Vagina (tissue), 2 donors: ENCODE results near the gene CPNE8. TPM values are rescaled to one million over a fixed set of nuclear protein-coding genes. Genes with fewer than 3 reads are reported as not detected.

Experiments
- DNase-seq, 2 donors: peaks; one replicate each; pipeline ENCODE4 v3.0.0-alpha.2; 2017; ENCODE audit errors: extremely low spot score in 2 of 2
- H3K27ac ChIP-seq: fragments of 200-600 bp; sonication (generic); one replicate; pipeline ENCODE4 v1.5.1; 2019
- H3K27me3 ChIP-seq: fragments of 200-600 bp; sonication (generic); one replicate; pipeline ENCODE4 v1.5.1; 2019
- H3K36me3 ChIP-seq, 2 donors: fragments of 200-600 bp; sonication (generic); one replicate each; pipeline ENCODE4 v1.5.1; 2017 to 2019
- H3K4me1 ChIP-seq: fragments of 200-600 bp; sonication (generic); one replicate; pipeline ENCODE4 v1.5.1; 2019
- H3K4me3 ChIP-seq, 2 donors: fragments of 200-600 bp; sonication (generic); 1 replicate in 1 of 2; 2 replicates in 1 of 2; pipeline ENCODE4 v1.5.1; 2016 to 2019
- H3K9me3 ChIP-seq: fragments of 200-600 bp; sonication (generic); one replicate; pipeline ENCODE4 v1.5.1; 2019
- POLR2A ChIP-seq, 2 donors: fragments of 450-650 bp; IDR thresholded peaks; one replicate each; pipeline ENCODE4 v1.6.1; 2017; ENCODE audit warnings: antibody characterized with exemption in 2 of 2, mild to moderate bottlenecking in 2 of 2, moderate library complexity in 2 of 2
- POLR2AphosphoS5 ChIP-seq, 2 donors: sonication (generic); formaldehyde crosslinking; IDR thresholded peaks; one replicate each; pipeline ENCODE4 v1.9.0; 2017; ENCODE audit warnings: antibody characterized with exemption in 2 of 2, mild to moderate bottlenecking in 2 of 2, low read depth in 1 of 2; ENCODE audit not compliant: insufficient read depth in 1 of 2
- intact Hi-C: fragments of 100-400 bp; cut with DNase I; formaldehyde crosslinking; loops from one replicate; pipeline ENCODE4 v1.15.1; 2023
- total RNA-seq: library from RNA; depleted of rRNA; stranded (reverse); fragments of >200 nt; gene quantifications from one replicate; pipeline ENCODE4 v1.2.3, GENCODE V29; 2016
- TF ChIP-seq, protein P1 (sequence below), 3 experiments: fragments of 450-650 bp in 2 of 3; fragments of 200-600 bp in 1 of 3; sonication (generic) in 1 of 3; IDR thresholded peaks; one replicate each; pipeline ENCODE4 v1.5.1; 2017 to 2019; ENCODE audit warnings: antibody characterized with exemption in 3 of 3, mild to moderate bottlenecking in 2 of 3, moderate library complexity in 2 of 3

CPNE8 gene
- total RNA-seq, 1 donor from 2014 or later, result 15.0 TPM

DNA sequence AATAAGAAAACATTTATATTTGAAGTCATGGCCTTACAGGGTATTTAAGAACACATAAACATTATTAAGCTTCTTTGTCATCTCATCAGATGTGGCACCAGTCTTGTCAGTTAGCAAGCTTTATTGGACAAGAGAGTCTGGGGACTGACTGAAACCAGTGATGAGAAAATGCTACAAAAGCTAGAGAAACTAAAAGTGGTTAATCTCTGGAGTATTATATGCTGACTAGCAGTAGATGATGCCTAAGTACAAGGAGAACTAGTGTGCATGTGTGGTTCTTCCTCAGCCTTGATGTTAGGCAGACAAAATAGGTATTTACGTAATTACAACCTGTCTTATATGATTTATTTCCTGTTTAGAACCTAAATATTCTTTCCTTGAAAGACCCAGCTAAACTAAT is 176.5 kb downstream of the CPNE8 start:
- Histone ChIP-seq H3K4me3 (no peak overlapping the region), H3K27me3 (no peaks in the 10 kb centered on the region), H3K4me1 (no peaks in the 10 kb centered on the region), H3K27ac (no peak overlapping the region), H3K36me3 (no peaks in the 10 kb centered on the region), H3K9me3 (no peaks in the 10 kb centered on the region)
- TF ChIP-seq POLR2A (IDR thresholded peaks at IDR 0.05) (no peak), POLR2AphosphoS5 (IDR thresholded peaks at IDR 0.05; ENCODE audit: insufficient read depth in 1 of 2, low read depth in 1 of 2) (no peak)
- TF ChIP-seq, protein P1, sequence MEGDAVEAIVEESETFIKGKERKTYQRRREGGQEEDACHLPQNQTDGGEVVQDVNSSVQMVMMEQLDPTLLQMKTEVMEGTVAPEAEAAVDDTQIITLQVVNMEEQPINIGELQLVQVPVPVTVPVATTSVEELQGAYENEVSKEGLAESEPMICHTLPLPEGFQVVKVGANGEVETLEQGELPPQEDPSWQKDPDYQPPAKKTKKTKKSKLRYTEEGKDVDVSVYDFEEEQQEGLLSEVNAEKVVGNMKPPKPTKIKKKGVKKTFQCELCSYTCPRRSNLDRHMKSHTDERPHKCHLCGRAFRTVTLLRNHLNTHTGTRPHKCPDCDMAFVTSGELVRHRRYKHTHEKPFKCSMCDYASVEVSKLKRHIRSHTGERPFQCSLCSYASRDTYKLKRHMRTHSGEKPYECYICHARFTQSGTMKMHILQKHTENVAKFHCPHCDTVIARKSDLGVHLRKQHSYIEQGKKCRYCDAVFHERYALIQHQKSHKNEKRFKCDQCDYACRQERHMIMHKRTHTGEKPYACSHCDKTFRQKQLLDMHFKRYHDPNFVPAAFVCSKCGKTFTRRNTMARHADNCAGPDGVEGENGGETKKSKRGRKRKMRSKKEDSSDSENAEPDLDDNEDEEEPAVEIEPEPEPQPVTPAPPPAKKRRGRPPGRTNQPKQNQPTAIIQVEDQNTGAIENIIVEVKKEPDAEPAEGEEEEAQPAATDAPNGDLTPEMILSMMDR (IDR thresholded peaks at IDR 0.05), result no peak
- intact Hi-C loops, result no loop called here
- no peak for DNase-seq

DNA sequence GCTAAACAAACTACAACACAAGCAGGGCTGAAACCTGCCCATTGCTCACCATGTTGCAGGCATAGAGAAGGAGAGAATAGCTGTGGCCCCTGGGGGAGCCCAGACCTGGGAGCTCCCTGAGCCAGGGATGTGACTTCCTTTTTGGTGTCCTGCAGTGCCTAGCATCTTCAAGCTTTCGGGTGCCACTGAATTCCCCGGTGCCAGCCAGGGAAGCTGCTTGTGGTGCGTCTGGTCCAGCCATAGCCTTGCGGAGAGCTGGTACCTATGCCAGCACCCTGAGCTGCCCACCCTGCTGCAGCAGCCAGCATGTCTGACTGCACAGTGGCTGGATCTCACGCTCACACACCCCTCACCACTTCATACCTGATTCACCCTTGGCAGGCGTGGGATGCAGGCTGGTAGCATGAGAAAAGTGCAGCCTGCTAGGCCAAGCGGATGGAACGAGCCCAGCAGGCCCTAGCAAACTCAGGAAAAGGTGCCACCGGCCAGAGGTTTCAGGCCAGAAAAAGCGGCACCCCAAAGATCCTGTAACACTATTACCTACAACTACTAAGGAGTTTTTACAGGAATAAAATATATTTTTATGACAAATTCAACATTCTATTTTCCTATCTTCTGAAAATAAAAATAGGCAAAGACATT is 183.7 kb downstream of the CPNE8 start:
- Histone ChIP-seq H3K36me3 (no peaks in the 10 kb centered on the region), H3K27me3 (no peaks in the 10 kb centered on the region), H3K4me3 (no peak overlapping the region), H3K4me1 (no peaks in the 10 kb centered on the region), H3K9me3 (no peaks in the 10 kb centered on the region), H3K27ac (no peak overlapping the region)
- no peak for TF ChIP-seq POLR2A (IDR thresholded peaks at IDR 0.05)
- TF ChIP-seq, protein P1 (IDR thresholded peaks at IDR 0.05), result no peak
- TF ChIP-seq POLR2AphosphoS5 (IDR thresholded peaks at IDR 0.05; ENCODE audit: insufficient read depth in 1 of 2, low read depth in 1 of 2), result no peak
- intact Hi-C loops, result no loop called here
- DNase-seq, result no peak

GRCh38 chr12:38720661-38721060 is 184.7 kb downstream of the CPNE8 start:
- intact Hi-C loops, result no loop called here
- TF ChIP-seq POLR2AphosphoS5 (IDR thresholded peaks at IDR 0.05; ENCODE audit: insufficient read depth in 1 of 2, low read depth in 1 of 2), result no peak
- no peak for TF ChIP-seq POLR2A (IDR thresholded peaks at IDR 0.05)
- TF ChIP-seq, protein P1 (IDR thresholded peaks at IDR 0.05), result no peak
- no peak overlapping the region for H3K27ac ChIP-seq
- H3K4me3 ChIP-seq, result no peak overlapping the region
- DNase-seq, result no peak
- no peaks in the 10 kb centered on the region for H3K9me3 ChIP-seq
- H3K36me3 ChIP-seq, result no peaks in the 10 kb centered on the region
- no peaks in the 10 kb centered on the region for H3K27me3 ChIP-seq
- no peaks in the 10 kb centered on the region for H3K4me1 ChIP-seq

GRCh38 chr12:38713294-38713693 is 192.1 kb downstream of the CPNE8 start:
- DNase-seq, result no peak
- H3K27ac ChIP-seq, result no peak overlapping the region
- intact Hi-C loops, result no loop called here
- no peaks in the 10 kb centered on the region for H3K4me1 ChIP-seq
- no peaks in the 10 kb centered on the region for H3K9me3 ChIP-seq
- TF ChIP-seq POLR2A (IDR thresholded peaks at IDR 0.05), result no peak
- no peak for TF ChIP-seq POLR2AphosphoS5 (IDR thresholded peaks at IDR 0.05; ENCODE audit: insufficient read depth in 1 of 2, low read depth in 1 of 2)
- TF ChIP-seq, protein P1 (IDR thresholded peaks at IDR 0.05), result no peak
- no peak overlapping the region for H3K4me3 ChIP-seq
- no peaks in the 10 kb centered on the region for H3K27me3 ChIP-seq
- no peaks in the 10 kb centered on the region for H3K36me3 ChIP-seq

GRCh38 chr12:38711054-38711453 is 194.3 kb downstream of the CPNE8 start:
- Histone ChIP-seq H3K4me1 (no peaks in the 10 kb centered on the region), H3K4me3 (no peak overlapping the region), H3K9me3 (no peaks in the 10 kb centered on the region), H3K27ac (no peak overlapping the region), H3K36me3 (no peaks in the 10 kb centered on the region), H3K27me3 (no peaks in the 10 kb centered on the region)
- no peak for DNase-seq
- intact Hi-C loops, result no loop called here
- no peak for TF ChIP-seq POLR2AphosphoS5 (IDR thresholded peaks at IDR 0.05; ENCODE audit: insufficient read depth in 1 of 2, low read depth in 1 of 2)
- no peak for TF ChIP-seq POLR2A (IDR thresholded peaks at IDR 0.05)
- TF ChIP-seq, protein P1 (IDR thresholded peaks at IDR 0.05), result no peak
